ENCODE data around the gene EFNB1.

Gene EFNB1

DNA sequence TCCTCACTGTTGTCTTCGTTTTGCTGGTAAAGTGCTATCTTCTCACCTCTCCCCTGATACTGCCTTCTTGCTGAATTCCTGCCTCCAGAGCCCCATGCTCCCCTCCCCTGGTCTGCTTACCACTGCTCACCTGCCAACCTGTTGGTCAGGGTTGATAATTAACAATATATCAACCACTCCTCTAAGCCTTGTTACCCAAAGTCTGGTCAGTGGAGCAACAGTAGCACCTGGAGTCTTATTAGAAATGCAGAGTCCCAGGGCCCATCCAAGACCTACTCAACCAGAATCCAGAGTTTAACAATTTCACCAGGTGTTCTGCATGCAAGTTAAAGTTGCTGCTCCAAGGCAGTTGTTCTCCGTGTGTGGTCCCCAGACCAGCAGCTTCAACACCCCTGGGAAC is 55.0 kb downstream of the EFNB1 start:
- no peak for DNase-seq (ENCODE audit: low read depth in 2 of 2)

DNA sequence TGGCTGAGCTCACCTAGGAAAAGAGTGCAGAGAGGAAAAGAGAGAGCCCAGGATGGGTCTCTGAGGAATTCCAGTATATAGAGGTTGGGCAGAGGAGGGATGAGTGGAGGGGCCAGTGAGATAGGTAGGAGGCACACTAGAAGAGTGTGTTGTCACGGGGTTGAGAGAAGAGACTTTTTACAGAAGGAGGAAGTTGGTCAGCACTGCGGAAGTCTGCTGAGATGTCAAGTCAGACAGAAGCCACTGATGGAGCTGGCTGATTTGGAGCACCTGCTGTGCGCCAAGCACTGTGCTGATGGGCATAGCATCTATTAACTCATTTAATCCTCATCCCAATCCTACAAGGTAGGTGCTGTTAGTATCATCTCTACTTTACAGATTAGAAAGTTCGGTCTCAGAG is 60.4 kb downstream of the EFNB1 start:
- DNase-seq (ENCODE audit: low read depth in 2 of 2) = no peak
